ENCODE results near the gene DNAL1. TPM values are rescaled to one million over a fixed set of nuclear protein-coding genes. Genes with fewer than 3 reads are reported as not detected.
A peak's percentile ranks its signal among the peaks of the same experiment; 100 is the strongest.

Gene DNAL1
- total and polyA plus RNA-seq, 10 of the 15 experiments (the other 5 are each of a cell fraction or from before 2014, with no cell fraction given): 2.4 to 18.2 (median 7.4) TPM

GRCh38 chr14:73742520-73743238 lies 97.9 kb downstream of the DNAL1 start:
- in situ Hi-C loops (cut with MboI): loop anchor here (5.0 to 25.0 kb wide), 2 partner anchors 85 to 295 kb away; no protein-coding TSS in a partner anchor
- peaks cover 27% of the 10 kb centered on the region for H4K20me1 ChIP-seq (ENCODE audit: control insufficient read depth, insufficient read depth)
- intact Hi-C loops (cut with micrococcal nuclease; ENCODE audit: unreplicated experiment): no loop called here

More at GRCh38 chr14:73742520-73743238, 97.9 kb downstream of the DNAL1 start:
- ChIA-PET CTCF (interaction anchor here (0.6 to 21.0 kb wide), 12 partner anchors 10 to 144 kb away, joined by 3 to 288 read pairs (median 6); partner anchors contain the start of gene ZNF410), RAD21 (ENCODE audit: unreplicated experiment) (interaction anchor here (0.5 to 8.5 kb wide), 8 partner anchors 13 to 84 kb away, joined by 3 to 114 read pairs (median 18); a partner anchor contains a TSS), SMC1A (ENCODE audit: uncharacterized antibody, unreplicated experiment) (interaction anchor here (0.6 to 6.7 kb wide), 14 partner anchors 9 to 87 kb away, joined by 3 to 60 read pairs (median 6); no protein-coding TSS in a partner anchor), POLR2A (interaction anchor here (0.7 to 6.7 kb wide), 9 partner anchors 9 to 54 kb away, joined by 3 to 54 read pairs (median 5); no protein-coding TSS in a partner anchor)
- H3K4me1 ChIP-seq (ENCODE audit: control insufficient read depth, insufficient read depth, low read length): peaks cover 67% of the 10 kb centered on the region
- WGBS (ENCODE audit: insufficient coverage, insufficient replicate concordance, low lambda C conversion rate, missing lambda C conversion rate): 24% methylated on average over 6 of the region's 6 CpGs
- H3K9ac ChIP-seq (ENCODE audit: control insufficient read depth, insufficient read depth, low read length): peak overlapping the region; percentile 59; the same call in 1 of the 2 replicates
- peaks cover 95% of the 10 kb centered on the region for H3K79me2 ChIP-seq (ENCODE audit: control insufficient read depth, insufficient read depth, low read length)
- BruUV-seq (replicated peaks): no TSS peak
- TF ChIP-seq NFYB (IDR thresholded peaks at IDR 0.05; ENCODE audit: insufficient read depth, low read depth, low read length) (no peak), ZBED1 (IDR thresholded peaks at IDR 0.05; ENCODE audit: borderline replicate concordance) (no peak), KDM1A (IDR thresholded peaks at IDR 0.05; ENCODE audit: borderline replicate concordance) (no peak), WRNIP1 (IDR thresholded peaks at IDR 0.05; ENCODE audit: borderline replicate concordance, low read depth, low read length) (no peak), EGR1 (IDR thresholded peaks at IDR 0.05; ENCODE audit: borderline replicate concordance in 1 of 2, low read depth in 2 of 2, low read length in 2 of 2) (no peak), RUNX3 (IDR thresholded peaks at IDR 0.05; ENCODE audit: low read length) (no peak), EP300 (IDR thresholded peaks at IDR 0.05; ENCODE audit: borderline replicate concordance in 1 of 2, control insufficient read depth in 1 of 2, low read depth in 2 of 2, low read length in 2 of 2) (no peak), RAD51 (IDR thresholded peaks at IDR 0.05) (no peak), GABPA (IDR thresholded peaks at IDR 0.05; ENCODE audit: low read depth) (no peak), ZBTB40 (IDR thresholded peaks at IDR 0.05; ENCODE audit: borderline replicate concordance) (no peak), CBX5 (IDR thresholded peaks at IDR 0.05; ENCODE audit: low read depth) (no peak), USF1 (IDR thresholded peaks at IDR 0.05; ENCODE audit: borderline replicate concordance, extremely low read length, insufficient read depth, low read depth, low read length) (no peak), SIX5 (IDR thresholded peaks at IDR 0.05; ENCODE audit: low read depth, low read length, severe bottlenecking) (no peak)
- FAIRE-seq (no peak), ATAC-seq (no peak), DNase-seq (ENCODE audit: low read depth, low spot score) (no peak)
- H3K9me3 ChIP-seq (replicated peaks; ENCODE audit: control insufficient read depth, insufficient read depth, low read length): no peaks in the 10 kb centered on the region
- peaks cover 15 to 44% of the 10 kb centered on the region in 2 experiments for H3K36me3 ChIP-seq (ENCODE audit: control insufficient read depth in 2 of 2, insufficient read depth in 2 of 2, low read length in 1 of 2)
- H3K4me3 ChIP-seq: peak overlapping the region; percentile 55
- H2AFZ ChIP-seq (ENCODE audit: control insufficient read depth, low read depth, low read length): no peak overlapping the region
- peak overlapping the region; percentile 96 for H3K4me2 ChIP-seq (ENCODE audit: control insufficient read depth, insufficient read depth)
- H3K27me3 ChIP-seq (replicated peaks in 1 of 2; ENCODE audit: control insufficient read depth in 2 of 2, insufficient read depth in 2 of 2, low read length in 1 of 2): no peaks in the 10 kb centered on the region
- H3K27ac ChIP-seq (ENCODE audit: control insufficient read depth, insufficient read depth): peak overlapping the region; percentile 81

All from GM12878 (cell line).